Mesenchymal stem cell (in vitro differentiated cells and primary cell): Measurements from ENCODE around the gene UPK3BL2.
"Not testable (repeated sequence)": the region's sequence is repeated elsewhere in the genome, so short reads cannot be mapped to it uniquely, and the experiment has no call there.

Experiments used
- DNase-seq: peaks from one replicate; pipeline ENCODE4 v3.0.0-alpha.2; 2013
- H2AFZ ChIP-seq: one replicate; pipeline ENCODE4 v1.6.1; 2013; ENCODE audit warnings: low read depth, mild to moderate bottlenecking, control low read depth, inconsistent platforms, low read length, moderate library complexity
- H2AK5ac ChIP-seq: 2 replicates; pipeline ENCODE4 v1.6.1; 2013; ENCODE audit warnings: low read length, moderate library complexity, mild to moderate bottlenecking, inconsistent platforms; ENCODE audit not compliant: severe bottlenecking
- H2BK120ac ChIP-seq: one replicate; pipeline ENCODE4 v1.6.1; 2013; ENCODE audit warnings: low read depth, mild to moderate bottlenecking, inconsistent platforms, low read length, moderate library complexity
- H2BK12ac ChIP-seq, 2 experiments: one replicate each; pipeline ENCODE4 v1.6.1; 2013; ENCODE audit warnings: inconsistent platforms in 2 of 2, low read length in 2 of 2, mild to moderate bottlenecking in 2 of 2, moderate library complexity in 2 of 2, control low read depth in 1 of 2
- H2BK15ac ChIP-seq: one replicate; pipeline ENCODE4 v1.6.1; 2013; ENCODE audit warnings: mild to moderate bottlenecking, low read depth, inconsistent platforms; ENCODE audit not compliant: poor library complexity, severe bottlenecking
- H2BK5ac ChIP-seq: 2 replicates; pipeline ENCODE4 v1.6.1; 2013; ENCODE audit warnings: low read depth, mild to moderate bottlenecking, low read length, control low read depth, inconsistent platforms; ENCODE audit not compliant: poor library complexity, severe bottlenecking
- H3K14ac ChIP-seq, 2 experiments: one replicate each; pipeline ENCODE4 v1.6.1; 2013; ENCODE audit warnings: inconsistent platforms in 2 of 2, low read length in 2 of 2, control low read depth in 1 of 2, mild to moderate bottlenecking in 1 of 2, moderate library complexity in 1 of 2
- H3K18ac ChIP-seq, 2 experiments: one replicate each; pipeline ENCODE4 v1.6.1; 2013; ENCODE audit warnings: inconsistent platforms in 2 of 2, low read length in 2 of 2, control low read depth in 1 of 2, low read depth in 1 of 2, mild to moderate bottlenecking in 1 of 2
- H3K23ac ChIP-seq, 2 experiments: one replicate each; pipeline ENCODE4 v1.6.1; 2013; ENCODE audit warnings: inconsistent platforms in 2 of 2, low read length in 2 of 2, mild to moderate bottlenecking in 2 of 2, moderate library complexity in 2 of 2, control low read depth in 1 of 2
- H3K27ac ChIP-seq: 2 replicates; pipeline ENCODE4 v1.5.1; 2013; ENCODE audit warnings: mild to moderate bottlenecking, moderate library complexity, low read length, control low read depth, inconsistent platforms; ENCODE audit not compliant: poor library complexity, severe bottlenecking
- H3K27me3 ChIP-seq, 2 experiments: 2 replicates each; pipeline versions ENCODE4 v1.6.1 to v1.7.0; 2013; ENCODE audit warnings: low read length in 2 of 2, mild to moderate bottlenecking in 2 of 2, moderate library complexity in 2 of 2, control low read depth in 1 of 2, inconsistent platforms in 1 of 2; ENCODE audit not compliant: control insufficient read depth in 1 of 2, insufficient read depth in 1 of 2
- H3K36me3 ChIP-seq, 2 experiments: 2 replicates each; pipeline versions ENCODE4 v1.6.1 to v1.7.0; 2013; ENCODE audit warnings: low read length in 2 of 2, control low read depth in 1 of 2, inconsistent platforms in 1 of 2, low read depth in 1 of 2, mild to moderate bottlenecking in 1 of 2; ENCODE audit not compliant: insufficient read depth in 2 of 2, control insufficient read depth in 1 of 2
- H3K4ac ChIP-seq, 2 experiments: one replicate each; pipeline ENCODE4 v1.6.1; 2013; ENCODE audit warnings: inconsistent platforms in 2 of 2, low read length in 2 of 2, mild to moderate bottlenecking in 2 of 2, moderate library complexity in 2 of 2, control low read depth in 1 of 2, low read depth in 1 of 2
- H3K4me1 ChIP-seq: 2 replicates; pipeline ENCODE4 v1.6.1; 2013; ENCODE audit warnings: low read depth, low read length, control low read depth; ENCODE audit not compliant: control insufficient read depth, insufficient read depth
- H3K4me2 ChIP-seq: 2 replicates; pipeline ENCODE4 v1.6.1; 2013; ENCODE audit warnings: low read length, mild to moderate bottlenecking, inconsistent platforms; ENCODE audit not compliant: poor library complexity, severe bottlenecking
- H3K4me3 ChIP-seq, 2 experiments: 2 replicates each; pipeline versions ENCODE4 v1.5.1 to v1.7.0; 2013; ENCODE audit warnings: low read length in 2 of 2, mild to moderate bottlenecking in 2 of 2, control low read depth in 1 of 2, low read depth in 1 of 2; ENCODE audit not compliant: insufficient read depth in 1 of 2
- H3K79me1 ChIP-seq: replicated peaks from 2 replicates; pipeline ENCODE4 v1.6.1; 2013; ENCODE audit warnings: mild to moderate bottlenecking, control low read depth, low read length, inconsistent platforms; ENCODE audit not compliant: poor library complexity, severe bottlenecking
- H3K9ac ChIP-seq: 2 replicates; pipeline ENCODE4 v1.7.0; 2013; ENCODE audit warnings: mild to moderate bottlenecking, low read length, moderate library complexity
- H3K9me3 ChIP-seq: 2 replicates; pipeline ENCODE4 v1.7.0; 2013; ENCODE audit warnings: mild to moderate bottlenecking, low read length; ENCODE audit not compliant: control insufficient read depth
- H4K8ac ChIP-seq: one replicate; pipeline ENCODE4 v1.6.1; 2013; ENCODE audit warnings: inconsistent platforms, mild to moderate bottlenecking, low read length, moderate library complexity
- H4K91ac ChIP-seq: one replicate; pipeline ENCODE4 v1.6.1; 2013; ENCODE audit warnings: mild to moderate bottlenecking, low read length, inconsistent platforms
- WGBS: methylation state at CpG from one replicate; pipeline ENCODE4 v1.1.7; 2013; ENCODE audit warnings: mixed read lengths; 5-methylcytosine and 5-hydroxymethylcytosine counted together

UPK3BL2 gene

DNA sequence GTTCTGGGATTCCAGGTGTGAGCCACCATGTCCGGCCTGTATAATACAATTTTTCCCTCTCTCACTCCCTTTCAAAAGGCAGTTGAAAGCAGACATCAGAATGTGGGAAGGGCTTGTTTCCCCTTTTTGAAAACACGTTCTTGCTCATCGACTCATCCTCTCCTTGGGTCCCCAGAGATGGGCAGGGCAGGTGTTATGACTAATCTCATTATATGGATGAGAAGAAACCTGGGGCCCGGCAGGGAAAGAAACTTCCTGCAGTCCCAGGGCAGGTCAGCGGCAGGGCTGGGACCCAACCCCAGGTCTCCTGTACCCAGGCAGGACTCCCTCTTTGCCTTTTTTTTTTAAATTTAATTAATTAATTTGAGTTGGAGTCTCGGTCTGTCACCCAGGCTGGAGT is 2.9 kb upstream of the UPK3BL2 start:
- not testable (repeated sequence) for H3K4me2 ChIP-seq, H3K9ac ChIP-seq, H3K4ac ChIP-seq, H3K36me3 ChIP-seq, H3K4me1 ChIP-seq, H3K79me1 ChIP-seq, H2AFZ ChIP-seq, H4K8ac ChIP-seq, H3K9me3 ChIP-seq, H3K23ac ChIP-seq, H4K91ac ChIP-seq, H2BK12ac ChIP-seq, H3K4me3 ChIP-seq, H2AK5ac ChIP-seq, H3K27me3 ChIP-seq, H3K18ac ChIP-seq, H2BK15ac ChIP-seq, H2BK5ac ChIP-seq, H3K27ac ChIP-seq, H2BK120ac ChIP-seq, H3K14ac ChIP-seq, DNase-seq
- no CpG with 5 or more reads among the region's 6 CpGs for WGBS

DNA sequence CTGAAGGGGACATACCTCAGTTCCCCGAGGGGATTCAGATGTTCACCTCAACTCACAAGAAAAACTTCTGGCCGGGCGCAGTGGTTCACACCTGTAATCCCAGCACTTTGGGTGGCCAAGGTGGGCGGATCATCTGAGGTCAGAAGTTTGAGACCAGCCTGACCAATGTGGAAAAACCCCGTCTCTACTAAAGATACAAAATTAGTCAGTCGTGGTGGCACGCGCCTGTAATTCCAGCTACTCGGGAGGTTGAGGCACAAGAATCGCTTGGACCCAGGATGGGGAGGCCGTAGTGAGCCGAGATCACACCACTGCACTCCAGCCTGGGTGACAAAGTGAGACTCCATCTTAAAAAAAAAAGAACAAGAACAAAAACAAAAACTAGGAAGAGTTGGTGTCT is 1.8 kb upstream of the UPK3BL2 start:
- H2BK120ac ChIP-seq, DNase-seq, H3K4me2 ChIP-seq, H3K4me3 ChIP-seq, H3K4me1 ChIP-seq, H4K8ac ChIP-seq, H3K79me1 ChIP-seq, H3K23ac ChIP-seq, H3K27ac ChIP-seq, H4K91ac ChIP-seq, H3K14ac ChIP-seq, H2AK5ac ChIP-seq, H3K9ac ChIP-seq, H2BK12ac ChIP-seq, H2BK15ac ChIP-seq, H3K4ac ChIP-seq, H3K27me3 ChIP-seq, H2BK5ac ChIP-seq, H2AFZ ChIP-seq, H3K18ac ChIP-seq, H3K36me3 ChIP-seq, H3K9me3 ChIP-seq: not testable (repeated sequence)
- 100% methylated on average over 2 of the region's 12 CpGs for WGBS

DNA sequence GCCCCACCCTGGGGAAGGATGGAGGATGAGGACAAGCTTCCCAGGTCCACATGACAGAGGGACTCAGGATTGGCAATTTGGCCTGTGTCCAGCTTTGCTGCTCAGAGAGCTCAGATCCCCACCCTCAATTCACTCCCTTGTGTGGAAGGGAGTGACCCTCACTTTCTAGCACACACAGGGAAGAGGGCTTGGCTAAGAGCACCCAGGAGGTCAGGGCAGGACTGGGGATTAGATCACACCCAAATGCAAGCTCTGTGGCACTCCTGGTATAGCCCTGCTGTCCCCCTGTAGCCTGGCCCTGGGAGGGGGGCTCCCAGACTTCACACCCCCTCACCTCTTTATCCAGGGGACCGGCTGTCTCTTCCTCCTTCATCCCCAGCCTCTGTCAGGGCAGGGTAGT is 876 bp upstream of the UPK3BL2 start:
- not testable (repeated sequence) for H2BK12ac ChIP-seq, H3K36me3 ChIP-seq, H3K27me3 ChIP-seq, DNase-seq, H3K4me3 ChIP-seq, H4K91ac ChIP-seq, H3K9ac ChIP-seq, H4K8ac ChIP-seq, H3K79me1 ChIP-seq, H3K4ac ChIP-seq, H3K14ac ChIP-seq, H3K9me3 ChIP-seq, H3K27ac ChIP-seq, H2BK120ac ChIP-seq, H2AK5ac ChIP-seq, H3K18ac ChIP-seq, H2AFZ ChIP-seq, H2BK15ac ChIP-seq, H3K23ac ChIP-seq, H3K4me2 ChIP-seq, H2BK5ac ChIP-seq, H3K4me1 ChIP-seq
- WGBS = no CpG with 5 or more reads among the region's 1 CpG

DNA sequence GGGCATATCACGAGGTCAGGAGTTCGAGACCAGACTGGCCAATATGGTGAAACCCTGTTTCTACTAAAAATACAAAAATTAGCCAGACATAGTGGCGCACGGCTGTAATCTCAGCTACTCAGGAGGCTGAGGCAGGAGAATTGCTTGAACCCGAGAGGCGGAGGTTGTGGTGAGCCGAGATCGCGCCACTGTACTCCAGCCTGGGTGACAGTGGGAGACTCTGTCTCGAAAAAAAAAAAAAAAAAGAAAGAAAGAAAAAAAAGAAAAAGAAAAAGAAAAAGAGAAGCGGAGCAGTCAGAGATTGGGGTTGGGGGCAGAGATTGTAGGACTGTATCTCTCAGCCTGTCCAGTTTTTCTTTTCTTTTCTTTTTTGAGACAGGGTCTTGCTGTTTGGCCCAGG is 725 bp downstream of the UPK3BL2 start:
- not testable (repeated sequence) for H3K4me2 ChIP-seq, H2AK5ac ChIP-seq, H2BK5ac ChIP-seq, H3K9me3 ChIP-seq, H2BK12ac ChIP-seq, H3K9ac ChIP-seq, H3K4me1 ChIP-seq, H3K27me3 ChIP-seq, H4K8ac ChIP-seq, DNase-seq, H3K4ac ChIP-seq, H2BK120ac ChIP-seq, H3K18ac ChIP-seq, H2BK15ac ChIP-seq, H3K79me1 ChIP-seq, H3K14ac ChIP-seq, H3K36me3 ChIP-seq, H3K23ac ChIP-seq, H4K91ac ChIP-seq, H3K4me3 ChIP-seq, H3K27ac ChIP-seq, H2AFZ ChIP-seq
- WGBS = no CpG with 5 or more reads among the region's 11 CpGs
